NCI-H2029 (cell line): Measurements from ENCODE around the gene VPS39.

Experiments
- DNase-seq: peaks from one replicate; lab custom pipeline; 2025; lab: John Stamatoyannopoulos, UW

The VPS39 gene

GRCh38 chr15:42158941-42159340, 49.2 kb downstream of the VPS39 start:
- DNase-seq = no peak

- no peak for DNase-seq
These were observed 49.9 kb downstream of the VPS39 start for GRCh38 chr15:42157981-42158765.

GRCh38 chr15:42157381-42157780, 50.7 kb downstream of the VPS39 start:
- DNase-seq = no peak

- no peak for DNase-seq
These were observed 51.7 kb downstream of the VPS39 start, which contains the start of gene PLA2G4F for GRCh38 chr15:42156243-42156922. TSS of gene PLA2G4F (minus strand) at chr15:42156636. CDS start at chr15:42156549, 87 bp downstream.

DNA sequence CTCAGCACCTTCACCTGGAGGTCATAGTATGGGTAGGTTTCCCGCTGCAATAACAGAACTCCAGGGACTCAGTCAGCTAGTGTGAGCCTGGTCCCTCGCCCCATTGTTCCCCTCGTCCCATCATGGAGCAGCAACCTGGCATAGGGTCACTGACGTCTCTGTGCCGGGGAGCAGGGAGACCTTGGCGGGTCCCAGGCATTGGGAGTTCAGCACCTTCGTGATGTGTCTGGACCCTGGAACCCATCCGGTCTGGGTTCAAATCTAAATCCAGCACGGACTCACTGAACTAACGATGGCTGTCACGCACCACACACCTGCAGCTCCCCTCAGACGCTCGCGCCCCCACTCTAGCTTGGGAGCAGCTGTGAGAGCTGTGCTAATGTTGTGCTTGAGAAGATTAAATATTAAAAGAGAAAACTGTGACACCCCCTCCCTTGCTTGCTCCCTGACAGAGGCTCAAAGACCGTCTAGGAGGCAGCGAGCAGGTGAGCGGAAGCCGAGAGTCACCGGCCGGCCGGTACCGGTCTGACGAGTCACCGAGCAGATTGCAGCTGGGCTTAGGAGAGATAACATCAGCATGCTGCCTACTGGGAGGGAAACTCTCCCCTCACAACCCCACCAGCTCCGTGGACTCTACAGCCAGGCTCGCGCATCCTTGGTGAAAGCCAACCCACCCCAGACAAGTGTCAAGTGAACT, 52.4 kb downstream of the VPS39 start:
- no peak for DNase-seq

DNA sequence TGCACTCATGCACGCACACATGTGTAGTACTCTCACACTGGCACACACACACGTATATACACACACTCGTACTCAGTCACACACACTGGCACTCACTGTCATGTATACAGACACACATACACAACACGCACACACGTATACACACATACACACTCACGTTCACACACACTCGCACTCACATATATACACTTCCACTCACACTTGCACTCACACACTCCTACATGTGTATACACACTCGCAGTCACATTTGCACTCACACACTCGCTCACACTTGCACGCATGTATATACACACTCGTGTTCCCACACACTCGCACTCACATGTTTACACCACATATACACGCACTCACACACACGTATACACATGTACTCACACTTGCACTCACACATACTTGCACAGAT, 53.1 kb downstream of the VPS39 start:
- no peak for DNase-seq

GRCh38 chr15:42154212-42154941, 53.7 kb downstream of the VPS39 start:
- DNase-seq = no peak

DNA sequence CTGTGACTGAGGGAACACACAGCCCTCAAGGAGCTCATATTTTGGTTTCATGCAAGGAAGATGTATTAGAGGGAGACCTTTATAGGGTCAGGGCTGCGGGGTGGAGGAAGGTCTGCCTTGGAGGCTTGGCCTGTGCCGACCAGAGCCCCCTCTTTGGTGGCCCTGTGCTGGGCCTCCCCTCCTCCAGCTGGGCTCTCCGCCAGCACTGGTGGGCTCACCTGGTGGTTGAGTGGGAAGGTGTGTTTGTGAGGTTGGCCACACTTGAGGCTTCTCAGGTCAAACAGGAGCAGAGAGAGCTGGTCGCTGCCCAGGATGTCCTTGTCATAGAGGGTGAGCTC, 54.3 kb downstream of the VPS39 start:
- no peak for DNase-seq

DNA sequence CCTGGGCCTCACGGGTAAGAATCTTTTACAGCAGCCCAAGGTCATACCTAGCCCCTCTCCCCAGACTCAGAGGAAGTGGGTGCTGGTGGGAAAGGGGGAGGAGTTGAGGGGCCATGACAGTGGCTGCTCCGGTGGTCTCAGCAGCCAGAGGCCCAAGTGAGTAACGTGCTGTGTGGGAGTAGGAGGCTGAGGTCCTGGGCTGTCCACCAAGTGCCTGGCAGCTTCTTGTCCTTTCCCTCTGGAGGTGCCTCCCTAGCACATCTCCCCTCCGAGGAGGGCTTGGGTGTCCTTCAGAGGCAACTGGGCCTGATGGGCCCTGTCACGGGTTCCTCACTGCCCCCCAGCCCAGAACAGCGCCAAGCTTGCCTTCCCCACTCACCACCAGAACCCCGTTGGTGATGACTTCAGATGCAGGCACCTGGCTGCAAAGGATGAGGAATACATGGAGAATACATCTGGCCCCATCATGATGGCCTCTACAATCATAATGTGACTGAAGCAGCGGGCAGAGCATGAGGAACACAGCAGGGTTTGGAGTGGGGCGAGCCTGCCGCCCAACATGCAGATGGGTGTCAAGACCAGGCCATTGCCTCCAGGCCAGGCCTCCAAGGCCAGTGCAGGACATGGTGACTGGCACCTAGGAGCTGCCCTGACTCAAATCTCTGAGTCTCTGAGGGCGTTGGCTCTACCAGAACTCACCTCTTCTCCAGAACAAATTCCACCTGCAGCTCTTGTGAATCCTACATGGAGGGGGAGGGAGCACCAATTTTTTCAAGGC, 55.0 kb downstream of the VPS39 start:
- no peak for DNase-seq

GRCh38 chr15:42152196-42152920, 55.7 kb downstream of the VPS39 start:
- peak; percentile 44 for DNase-seq

DNA sequence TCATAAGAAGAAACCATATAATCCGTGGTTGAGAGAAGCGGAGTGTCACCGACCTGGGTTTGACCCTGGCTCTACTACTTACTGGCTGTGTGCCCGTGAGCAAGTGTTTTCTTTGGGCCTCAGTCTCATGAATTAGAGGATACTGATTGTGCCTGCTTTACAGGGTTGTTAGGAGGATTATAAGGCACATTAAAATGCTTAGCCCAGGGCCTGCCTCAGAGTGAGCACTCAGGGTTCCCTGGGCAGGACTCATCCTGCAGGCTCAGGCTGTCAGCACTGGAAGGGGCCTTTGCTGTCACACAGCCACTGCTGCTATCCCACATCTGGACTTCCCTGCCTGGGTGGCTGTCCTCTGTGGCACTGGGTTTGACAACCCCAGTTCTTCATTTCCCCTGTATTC, 56.4 kb downstream of the VPS39 start:
- no peak for DNase-seq

GRCh38 chr15:42151141-42151561, 57.0 kb downstream of the VPS39 start:
- DNase-seq = no peak

DNA sequence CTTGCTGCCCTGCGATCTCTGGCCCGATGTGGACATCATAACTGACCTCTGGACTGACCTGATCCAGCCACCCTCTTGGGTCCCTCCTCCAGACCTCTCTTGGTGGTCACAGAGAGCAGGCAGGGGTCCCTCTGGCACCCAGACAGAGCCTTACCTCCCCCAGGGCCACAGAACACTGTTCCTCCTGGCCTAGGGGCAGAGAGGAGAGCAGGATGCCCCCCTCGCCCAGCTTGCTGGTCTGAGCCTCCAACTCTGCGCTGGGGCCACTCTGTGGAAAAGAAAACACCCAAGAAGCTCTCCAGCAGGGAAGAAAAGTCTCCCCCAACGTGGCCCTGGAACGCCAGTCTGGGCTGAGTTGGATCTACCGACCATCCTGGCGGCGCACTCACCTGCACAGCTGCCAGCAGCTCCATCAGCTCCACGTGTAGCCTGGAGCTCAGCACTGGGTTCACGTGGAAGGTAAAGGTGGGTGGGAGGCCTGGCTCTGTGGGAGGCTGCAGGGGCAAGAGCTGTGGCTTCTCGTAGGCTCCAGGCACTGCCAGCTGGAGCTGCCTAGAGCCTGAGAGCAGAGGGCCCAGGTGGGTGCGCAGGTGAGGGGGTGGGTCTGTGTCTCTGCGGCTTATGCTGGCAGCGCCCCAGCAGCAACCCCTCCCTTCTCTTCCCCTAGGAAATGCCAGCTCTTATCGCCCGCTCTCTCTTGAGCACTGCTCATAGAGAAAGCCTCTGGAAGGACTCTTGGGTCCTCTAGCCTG, 57.7 kb downstream of the VPS39 start:
- DNase-seq = no peak

DNA sequence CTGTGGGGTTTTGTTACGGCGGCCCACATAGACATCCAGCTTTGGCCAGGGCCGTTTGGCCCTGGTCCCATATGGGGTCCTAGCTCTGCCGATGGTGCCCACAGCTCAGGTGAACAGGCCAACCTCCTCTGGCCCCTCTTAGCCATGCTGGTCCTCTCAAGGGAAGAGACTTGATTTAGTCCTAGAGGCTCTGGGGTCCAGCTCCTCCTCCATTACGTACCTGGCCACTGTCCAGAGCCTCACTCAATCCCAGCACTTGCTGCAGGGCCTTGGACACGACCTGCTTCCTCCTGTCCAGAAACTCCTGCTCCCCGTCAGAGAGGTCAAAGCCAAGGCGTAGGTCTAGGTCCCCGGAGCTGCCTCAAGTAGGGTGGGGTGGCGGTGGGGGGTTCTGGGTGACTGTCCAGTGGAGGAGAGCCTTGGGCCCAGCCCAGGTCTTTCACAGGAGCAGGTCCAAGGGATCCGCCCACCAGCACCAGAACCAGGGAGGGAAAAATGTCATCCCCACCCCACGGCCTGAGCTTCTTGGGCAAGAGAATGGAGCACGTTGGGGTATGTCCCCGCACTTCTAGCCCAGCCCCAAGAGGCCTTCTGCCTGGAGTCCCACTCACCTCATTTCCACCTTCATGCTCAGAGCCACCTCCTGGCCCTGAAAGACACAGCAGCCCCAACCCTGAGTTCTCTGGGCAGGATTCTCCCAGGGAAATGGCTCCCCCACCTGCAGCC, 58.4 kb downstream of the VPS39 start:
- DNase-seq = no peak

DNA sequence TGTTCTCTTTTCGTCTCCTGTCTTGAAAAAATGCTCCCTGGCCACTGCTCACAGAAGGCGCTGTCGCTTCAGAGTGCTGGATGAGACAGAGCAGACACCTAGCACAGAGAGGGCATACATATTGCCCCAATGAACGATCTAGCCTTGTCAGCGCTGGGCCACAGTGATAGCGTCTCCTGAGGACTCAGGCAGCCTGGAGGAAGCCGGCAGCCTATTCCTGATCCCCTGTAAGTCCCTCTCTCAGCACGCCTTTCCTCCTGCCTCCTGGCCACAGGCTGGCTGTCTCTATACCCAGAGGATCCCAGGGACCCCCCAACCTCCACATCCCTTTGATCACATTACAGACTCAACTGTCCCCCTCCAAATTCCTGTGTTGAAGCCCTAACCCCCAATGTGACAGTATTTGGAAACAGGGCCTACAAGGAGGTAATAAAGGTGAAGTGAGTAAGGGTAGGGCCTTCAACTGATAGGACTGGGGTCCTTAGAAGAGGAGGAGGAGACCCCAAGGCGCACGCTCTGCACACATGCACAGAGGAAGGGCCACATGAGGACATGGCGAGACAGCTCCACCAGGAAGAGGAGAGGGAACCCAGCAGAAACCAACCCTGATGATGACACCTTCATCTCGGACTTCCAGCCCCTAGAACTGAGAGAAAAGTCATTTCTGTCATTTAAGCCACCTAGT, 59.2 kb downstream of the VPS39 start:
- DNase-seq = no peak

DNA sequence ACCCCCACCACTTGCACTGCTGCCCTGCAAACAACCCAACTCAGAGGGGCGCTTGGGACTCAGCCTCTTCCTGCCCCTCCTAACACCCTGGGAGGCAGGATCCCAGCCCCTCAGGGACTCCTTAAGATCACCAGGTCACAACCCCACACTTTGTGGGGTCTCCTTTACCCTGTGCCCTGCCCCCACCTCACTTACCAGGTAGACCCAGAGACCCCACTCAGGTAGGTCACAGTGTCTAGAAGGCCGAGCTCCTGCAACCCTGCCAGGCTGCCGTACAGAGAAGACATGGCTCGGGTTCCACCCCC, 60.7 kb downstream of the VPS39 start:
- no peak for DNase-seq

GRCh38 chr15:42146551-42147430, 61.3 kb downstream of the VPS39 start:
- no peak for DNase-seq
